Measurements from ENCODE around the gene DOCK9. TPM values are rescaled to one million over a fixed set of nuclear protein-coding genes. Genes with fewer than 3 reads are reported as not detected.

The DOCK9 gene
- total RNA-seq, 2 experiments from 2014 or later: 33.4 to 36.9 TPM

DNA sequence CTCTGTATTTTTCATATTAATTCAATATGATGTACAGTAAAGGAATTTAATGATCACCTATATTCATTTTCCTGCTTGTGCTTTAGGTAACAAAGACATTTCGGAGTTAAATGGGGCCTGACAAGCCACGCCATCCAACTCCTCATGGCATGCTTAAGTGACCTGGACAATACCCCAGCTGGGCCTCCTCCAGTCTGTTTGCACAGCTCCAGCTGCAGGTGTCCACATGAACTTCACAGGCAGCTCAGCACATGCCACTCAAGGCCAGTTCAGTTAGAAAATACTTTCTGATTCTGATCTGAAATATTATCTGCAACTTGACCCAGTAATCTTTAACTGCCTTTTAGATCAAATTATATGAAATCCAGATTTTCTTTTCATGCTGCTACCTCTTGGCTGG lies 135.8 kb downstream of the DOCK9 start:
- ATAC-seq (no peak), DNase-seq (no peak)
- Mint-ChIP-seq H3K4me3 (no peak overlapping the region), H3K9me3 (no peaks in the 10 kb centered on the region), H3K36me3 (ENCODE audit: low read depth) (peaks cover 13% of the 10 kb centered on the region), H3K4me1 (ENCODE audit: low read depth) (peaks cover 3% of the 10 kb centered on the region), H3K27me3 (no peaks in the 10 kb centered on the region), H3K27ac (no peak overlapping the region)
- CTCF ChIA-PET: interaction anchor here (0.7 to 2.2 kb wide), 12 partner anchors 9 to 986 kb away, joined by 3 to 21 read pairs (median 5); no protein-coding TSS in a partner anchor
- TF ChIP-seq CTCF (IDR thresholded peaks at IDR 0.05): no peak
- POLR2A ChIA-PET: no interaction called here
- intact Hi-C loops (cut with micrococcal nuclease): no loop called here

DNA sequence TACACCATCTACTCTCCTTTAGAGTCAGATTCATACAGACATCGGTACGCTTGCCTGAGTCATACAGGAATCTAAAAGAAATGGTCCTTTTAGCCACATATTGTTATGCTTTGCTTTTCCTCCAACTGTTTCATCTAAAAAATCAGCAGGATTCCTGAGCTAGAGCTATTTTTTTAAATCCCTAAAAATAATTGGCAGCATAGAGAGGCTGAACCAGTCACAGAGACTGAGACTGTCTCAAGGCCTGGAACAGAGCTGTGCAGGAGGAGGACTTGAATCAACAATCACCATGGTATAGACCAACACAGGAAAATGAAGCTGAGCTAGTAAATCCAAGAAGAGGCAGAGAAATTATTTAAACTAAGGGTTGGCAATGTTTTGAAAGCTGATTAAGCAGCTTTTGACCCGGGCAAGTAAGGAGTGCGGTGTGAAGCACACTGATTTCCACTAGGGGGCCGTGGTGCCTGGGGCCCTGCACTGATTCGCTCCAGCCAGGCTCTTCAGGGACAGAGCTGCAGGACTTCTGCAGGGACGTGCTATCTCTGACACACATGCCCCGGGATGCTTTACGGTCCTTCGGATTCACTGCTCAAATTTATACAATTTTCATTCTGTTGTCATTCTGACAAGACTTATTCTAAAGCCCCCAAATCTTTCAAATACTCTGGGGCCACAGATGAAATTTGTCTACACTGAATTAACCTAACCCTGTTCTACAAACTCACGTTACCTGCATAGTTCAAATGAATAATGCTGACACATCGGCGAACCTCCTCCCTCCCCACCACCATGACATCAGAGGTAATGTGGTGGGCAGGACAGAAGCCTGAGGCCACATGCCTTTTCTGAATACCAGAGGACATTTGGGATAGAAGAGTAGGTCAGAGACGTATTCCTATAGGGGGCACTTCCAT lies 137.8 kb downstream of the DOCK9 start:
- intact Hi-C loops (cut with micrococcal nuclease): no loop called here
- ATAC-seq: peak; percentile 93
- peak; percentile 69 for TF ChIP-seq CTCF (IDR thresholded peaks at IDR 0.05)
- peak; percentile 57 for DNase-seq
- H3K4me3 Mint-ChIP-seq: no peak overlapping the region
- ChIA-PET CTCF (interaction anchor here (0.5 to 1.9 kb wide), 24 partner anchors 9 to 274 kb away, joined by 3 to 14 read pairs (median 4); no protein-coding TSS in a partner anchor), POLR2A (interaction anchor here (1.0 kb wide), 1 partner anchor 9 kb away, joined by 3 read pairs; no protein-coding TSS in a partner anchor)
- no peaks in the 10 kb centered on the region for H3K9me3 Mint-ChIP-seq
- H3K27ac Mint-ChIP-seq: no peak overlapping the region
- H3K27me3 Mint-ChIP-seq: no peaks in the 10 kb centered on the region
- H3K36me3 Mint-ChIP-seq (ENCODE audit: low read depth): peaks cover 4% of the 10 kb centered on the region
- H3K4me1 Mint-ChIP-seq (ENCODE audit: low read depth): peaks cover 3% of the 10 kb centered on the region

DNA sequence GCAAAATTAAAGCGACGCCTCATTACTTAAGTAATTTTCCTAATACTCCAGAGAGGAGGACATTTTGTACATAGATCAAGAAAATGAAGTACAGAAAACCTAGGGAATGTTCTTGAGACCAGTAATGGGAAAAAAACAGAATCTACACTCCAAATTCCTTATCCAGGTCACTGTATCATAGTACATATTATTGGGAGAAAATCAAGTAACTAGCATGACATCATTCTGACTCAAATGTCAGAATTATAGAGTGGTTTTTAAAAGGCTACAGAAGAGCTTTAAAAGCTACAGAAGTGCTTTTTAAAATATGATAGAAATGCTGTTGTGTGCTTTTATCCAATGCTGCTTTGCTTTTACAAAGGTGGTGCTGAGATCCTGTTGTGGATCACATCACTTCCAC lies 139.1 kb downstream of the DOCK9 start:
- peaks cover 3% of the 10 kb centered on the region for H3K4me1 Mint-ChIP-seq (ENCODE audit: low read depth)
- H3K36me3 Mint-ChIP-seq (ENCODE audit: low read depth): no peaks in the 10 kb centered on the region
- H3K4me3 Mint-ChIP-seq: no peak overlapping the region
- CTCF ChIA-PET: interaction anchor here (1.6 to 1.9 kb wide), 2 partner anchors 10 to 36 kb away, joined by 4 to 10 read pairs; no protein-coding TSS in a partner anchor
- H3K27ac Mint-ChIP-seq: no peak overlapping the region
- H3K9me3 Mint-ChIP-seq: no peaks in the 10 kb centered on the region
- ATAC-seq (no peak), DNase-seq (no peak)
- no peak for TF ChIP-seq CTCF (IDR thresholded peaks at IDR 0.05)
- intact Hi-C loops (cut with micrococcal nuclease): no loop called here
- H3K27me3 Mint-ChIP-seq: no peaks in the 10 kb centered on the region
- POLR2A ChIA-PET: no interaction called here

- ATAC-seq: no peak
- TF ChIP-seq CTCF (IDR thresholded peaks at IDR 0.05): no peak
- Mint-ChIP-seq H3K4me3 (no peak overlapping the region), H3K27ac (no peak overlapping the region), H3K27me3 (no peaks in the 10 kb centered on the region), H3K9me3 (no peaks in the 10 kb centered on the region), H3K36me3 (ENCODE audit: low read depth) (no peaks in the 10 kb centered on the region), H3K4me1 (ENCODE audit: low read depth) (peaks cover 3% of the 10 kb centered on the region)
- no peak for DNase-seq
- ChIA-PET POLR2A (no interaction called here), CTCF (no interaction called here)
- intact Hi-C loops (cut with micrococcal nuclease): no loop called here
Measured at GRCh38 chr13:98837896-98838295, 140.0 kb downstream of the DOCK9 start.

DNA sequence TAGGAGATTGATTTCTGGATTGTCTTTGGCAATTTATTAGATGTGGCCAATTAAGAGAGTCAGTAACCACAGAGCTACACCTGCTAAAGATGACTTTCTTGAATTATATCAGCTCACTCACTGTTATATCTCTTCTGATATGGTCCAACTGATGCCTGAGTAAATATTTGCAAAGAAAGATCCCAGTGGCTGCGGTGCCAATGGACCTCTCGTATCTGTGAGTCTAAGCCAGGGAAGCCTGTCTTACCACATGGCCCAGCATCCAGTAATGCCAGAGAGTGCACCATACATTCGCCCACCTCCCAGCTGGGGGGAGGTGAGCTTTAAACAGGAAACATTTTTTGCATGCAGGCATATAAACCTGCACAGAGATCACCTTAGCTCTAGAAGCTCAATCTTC lies 142.7 kb downstream of the DOCK9 start:
- Mint-ChIP-seq H3K36me3 (ENCODE audit: low read depth) (peaks cover 11% of the 10 kb centered on the region), H3K9me3 (no peaks in the 10 kb centered on the region), H3K4me1 (ENCODE audit: low read depth) (no peaks in the 10 kb centered on the region), H3K27ac (no peak overlapping the region), H3K27me3 (no peaks in the 10 kb centered on the region), H3K4me3 (no peak overlapping the region)
- no peak for DNase-seq
- no peak for TF ChIP-seq CTCF (IDR thresholded peaks at IDR 0.05)
- intact Hi-C loops (cut with micrococcal nuclease): no loop called here
- ChIA-PET POLR2A (no interaction called here), CTCF (interaction anchor here (1.0 to 4.7 kb wide), 4 partner anchors 8 to 199 kb away, joined by 3 to 21 read pairs (median 3); no protein-coding TSS in a partner anchor)
- no peak for ATAC-seq

All from activated CD8-positive, alpha-beta T cell treated with anti-CD3 and anti-CD28 coated beads for 36 hours (primary cell).